ENCODE data around the gene WAS.

DNA sequence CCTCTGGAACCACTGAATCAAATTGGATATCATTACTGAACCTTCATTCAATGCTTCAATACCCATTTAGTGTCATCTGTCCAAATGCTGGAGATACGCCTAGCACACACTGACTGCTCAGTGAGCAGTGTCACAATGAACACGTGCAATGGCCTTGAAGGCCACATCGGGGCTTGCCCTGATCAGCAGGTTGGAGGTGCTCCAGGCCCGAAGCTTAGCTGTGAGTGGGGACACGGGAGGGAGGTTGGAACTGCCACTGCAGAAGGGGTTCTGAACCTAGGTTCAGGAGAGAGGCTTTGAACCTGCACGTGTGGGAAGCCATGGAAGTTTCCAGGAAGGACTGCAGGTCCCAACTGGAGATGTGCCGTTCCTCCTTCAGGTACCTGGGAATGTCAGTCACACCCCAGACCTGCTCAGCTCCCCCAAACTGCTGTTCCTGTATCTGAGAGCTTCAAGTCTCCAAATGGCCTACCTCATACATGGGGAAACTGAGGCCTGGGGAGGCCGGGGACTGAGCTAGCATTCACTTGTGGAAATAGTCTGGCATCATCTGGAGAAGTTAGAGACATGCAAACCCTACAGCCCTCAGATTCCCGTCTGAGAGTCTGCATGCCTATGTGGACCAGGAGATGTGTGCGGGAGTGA, 1.9 kb upstream of the WAS start:
- TF ChIP-seq CTCF (IDR thresholded peaks at IDR 0.05): no peak
- no peak for TF ChIP-seq POLR2A (IDR thresholded peaks at IDR 0.05)
